Heart left ventricle (tissue), 16 donors: ENCODE measurements around the gene GBP4. TPM values are rescaled to one million over a fixed set of nuclear protein-coding genes. Genes with fewer than 3 reads are reported as not detected.

Experiments
- ATAC-seq, 4 donors: fragments of 200-7000 bp; cut with Tn5 transposase; one replicate each; pipeline ENCODE4 v1.9.1; 2020 to 2022; ENCODE audit warnings: moderate library complexity in 4 of 4, mild to moderate bottlenecking in 3 of 4, moderate number of reproducible peaks in 1 of 4
- DNase-seq, 5 donors: peaks; one replicate each; pipeline ENCODE4 v3.0.0-alpha.2; 2020
- H3K27ac ChIP-seq, 12 donors: fragments of 200-600 bp; sonication (generic) in 4 of 12; one replicate each; pipeline versions ENCODE4 v1.5.0 to v1.8.0; 2016 to 2022; ENCODE audit warnings: mild to moderate bottlenecking in 2 of 12
- H3K27me3 ChIP-seq, 9 donors: fragments of 200-600 bp; sonication (generic) in 2 of 9; one replicate each; pipeline versions ENCODE4 v1.5.1 to v1.8.0; 2016 to 2022; ENCODE audit warnings: mild to moderate bottlenecking in 3 of 9
- H3K36me3 ChIP-seq, 9 donors: fragments of 200-600 bp; sonication (generic) in 2 of 9; one replicate each; pipeline versions ENCODE4 v1.5.0 to v1.8.0; 2018 to 2022; ENCODE audit warnings: mild to moderate bottlenecking in 2 of 9
- H3K4me1 ChIP-seq, 12 donors: fragments of 200-600 bp; sonication (generic) in 4 of 12; one replicate each; pipeline versions ENCODE4 v1.5.0 to v1.8.0; 2016 to 2022; ENCODE audit warnings: mild to moderate bottlenecking in 3 of 12
- H3K4me3 ChIP-seq, 12 donors: fragments of 200-600 bp; sonication (generic) in 4 of 12; one replicate each; pipeline versions ENCODE4 v1.5.0 to v1.8.0; 2017 to 2022; ENCODE audit warnings: mild to moderate bottlenecking in 9 of 12, moderate library complexity in 4 of 12
- H3K9me3 ChIP-seq, 12 donors: fragments of 200-600 bp; sonication (generic) in 4 of 12; one replicate each; pipeline versions ENCODE4 v1.5.0 to v1.8.0; 2016 to 2022; ENCODE audit warnings: mild to moderate bottlenecking in 1 of 12
- CTCF ChIP-seq, 12 donors: fragments of 200-600 bp; sonication (generic) in 4 of 12; IDR thresholded peaks; one replicate each; pipeline versions ENCODE4 v1.5.0 to v1.8.0; 2018 to 2022; ENCODE audit warnings: antibody characterized with exemption in 12 of 12, mild to moderate bottlenecking in 5 of 12
- POLR2A ChIP-seq, 2 donors: fragments of 450-650 bp; IDR thresholded peaks; one replicate each; pipeline ENCODE4 v1.6.1; 2017; ENCODE audit warnings: antibody characterized with exemption in 2 of 2, mild to moderate bottlenecking in 2 of 2, moderate library complexity in 2 of 2
- WGBS, 4 donors: extraction: QIAGEN DNeasy Blood & Tissue Kit in 2 of 4; methylation state at CpG; one replicate each; pipeline versions ENCODE4 v1.1.5 to v1.1.7; 2013 to 2018; 5-methylcytosine and 5-hydroxymethylcytosine counted together
- intact Hi-C, 10 donors: fragments of 100-400 bp; cut with DNase I; formaldehyde crosslinking; loops; one replicate each; pipeline versions ENCODE4 v1.11.1 to v1.14.2; 2022
- polyA plus RNA-seq, 2 donors: library from polyadenylated mRNA; stranded (reverse); fragments of 200-250 nt; gene quantifications; one replicate each; pipeline ENCODE4 v1.2.3, GENCODE V29; 2013
- total RNA-seq, 9 donors: library from RNA; depleted of rRNA in 2 of 9; stranded (reverse); fragments of >200 nt in 2 of 9; fragmentation: NEBNext Ultra II Directional in 3 of 9; extraction: Animal tissue kit (Norgen Biotek cat#: 25700) in 3 of 9; gene quantifications; one replicate each; pipeline versions ENCODE4 v1.1.0 to v1.2.4, GENCODE V29; 2016 to 2023
- donor health status: ischemic (EF 13 %, LVEDD 7.1; RV severe dilation, severe dysfunction).
- donor health status: healthy with polysubstance abuse.
- donor health status: DM: no; HTN: yes; CAD: no.
- donor health status: DM: no; HTN: no; CAD: no.
- donor health status: ischemic (EF 25% LVEDD 6.9; RV normal size, moderate dysfunction).
- donor health status: ischemic (EF 25% LVEDD 5.7; RV mildly dilated, moderate dysfunction).
- donor health status: healthy.
- donor health status: DM: yes; HTN: yes; CAD: no.
- donor health status: ischemic (EF 35%, LVEDD 5.7; RV mildly dilated, moderate dysfunction).
- donor health status: nonischemic (EF 11% LVEDD 7.7; RV severe dilation, severe dysfunction).
- donor health status: DM: yes; HTN: yes; CAD: no.
- donor health status: PGD.
- donor health status: ischemic (EF 29% LVEDD 5.4; RV normal size, mild dysfunction).
- donor health status: nonischemic (EF 23%, LVEDD 6.1; RV moderate dilation, normal function).

GBP4 gene
- total and polyA plus RNA-seq, 11 donors, result 4.3 to 46.4 (median 10.4) TPM

- Histone ChIP-seq H3K4me3 (no peak overlapping the region), H3K9me3 (no peaks in the 10 kb centered on the region), H3K4me1 (no peaks in the 10 kb centered on the region), H3K36me3 (no peaks in the 10 kb centered on the region), H3K27ac (no peak overlapping the region), H3K27me3 (no peaks in the 10 kb centered on the region)
- TF ChIP-seq POLR2A (IDR thresholded peaks at IDR 0.05) (no peak), CTCF (IDR thresholded peaks at IDR 0.05) (no peak)
- ATAC-seq (no peak), DNase-seq (no peak)
- intact Hi-C loops, result no loop called here
- WGBS, 4 donors, result 75 to 87% (median 82%) methylated on average over 1 of the region's 1 CpG
Observed at GRCh38 chr1:89166705-89167104, 32.0 kb downstream of the GBP4 start.

DNA sequence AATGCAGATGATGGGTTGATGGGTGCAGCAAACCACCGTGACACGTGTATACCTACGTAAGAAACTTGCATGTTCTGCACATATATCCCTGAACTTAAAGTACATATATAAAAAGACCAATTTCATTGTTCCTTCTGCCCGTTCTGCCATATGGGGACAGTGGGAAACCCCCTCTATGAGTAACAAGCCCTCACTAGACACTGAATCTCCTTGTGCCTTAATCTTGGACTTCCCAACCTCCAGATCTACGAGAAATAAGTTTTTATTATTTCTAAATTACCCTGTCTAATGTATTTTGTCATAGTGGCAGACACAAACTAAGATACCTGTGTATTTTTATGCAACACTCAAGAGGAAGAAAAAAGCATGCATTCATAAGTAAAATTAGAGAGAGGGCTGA is 32.9 kb downstream of the GBP4 start:
- intact Hi-C loops, result no loop called here
- TF ChIP-seq POLR2A (IDR thresholded peaks at IDR 0.05) (no peak), CTCF (IDR thresholded peaks at IDR 0.05) (no peak)
- Histone ChIP-seq H3K9me3 (peaks cover 0 to 8% (median under 1%) of the 10 kb centered on the region in 12 donors), H3K36me3 (no peaks in the 10 kb centered on the region), H3K4me3 (no peak overlapping the region), H3K27ac (no peak overlapping the region), H3K4me1 (no peaks in the 10 kb centered on the region), H3K27me3 (no peaks in the 10 kb centered on the region)
- DNase-seq, result no peak
- 89 to 94% (median 93%) methylated on average over 5 of the region's 5 CpGs for WGBS, 4 donors
- no peak for ATAC-seq

DNA sequence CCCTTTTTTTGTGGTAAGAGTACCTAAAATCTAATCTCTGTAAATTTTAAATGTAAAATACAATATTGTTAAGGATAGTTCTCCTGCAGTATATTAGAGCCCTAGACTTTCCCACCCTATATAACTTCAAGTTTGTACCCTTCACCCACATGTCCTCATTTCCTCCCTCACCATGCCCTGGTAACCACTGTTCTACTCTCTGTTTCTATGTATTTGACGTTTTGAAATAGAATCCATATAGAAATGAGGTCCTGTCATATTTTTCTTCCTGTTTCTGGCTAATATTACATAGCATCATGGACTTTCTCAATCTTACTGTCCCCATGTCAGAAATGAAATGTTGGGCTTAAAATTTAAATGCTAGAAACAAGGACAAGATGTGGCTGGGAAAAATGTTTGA is 47.7 kb downstream of the GBP4 start:
- DNase-seq (no peak), ATAC-seq (no peak)
- WGBS, 4 donors, result 51 to 57% (median 54%) methylated on average over 1 of the region's 1 CpG
- no peak overlapping the region for H3K27ac ChIP-seq
- intact Hi-C loops, result no loop called here
- H3K27me3 ChIP-seq, result no peaks in the 10 kb centered on the region
- TF ChIP-seq CTCF (IDR thresholded peaks at IDR 0.05), result no peak
- TF ChIP-seq POLR2A (IDR thresholded peaks at IDR 0.05), result no peak
- no peak overlapping the region for H3K4me3 ChIP-seq
- no peaks in the 10 kb centered on the region for H3K36me3 ChIP-seq
- H3K9me3 ChIP-seq, result no peaks in the 10 kb centered on the region
- H3K4me1 ChIP-seq, result no peaks in the 10 kb centered on the region

GRCh38 chr1:89149976-89150375 is 48.8 kb downstream of the GBP4 start:
- DNase-seq (no peak), ATAC-seq (no peak)
- Histone ChIP-seq H3K9me3 (no peaks in the 10 kb centered on the region), H3K27ac (no peak overlapping the region), H3K4me1 (no peaks in the 10 kb centered on the region), H3K27me3 (no peaks in the 10 kb centered on the region), H3K4me3 (no peak overlapping the region), H3K36me3 (no peaks in the 10 kb centered on the region)
- WGBS, 4 donors, result 80 to 87% (median 82%) methylated on average over 3 of the region's 3 CpGs
- intact Hi-C loops, result no loop called here
- TF ChIP-seq POLR2A (IDR thresholded peaks at IDR 0.05) (no peak), CTCF (IDR thresholded peaks at IDR 0.05) (no peak)
